ENCODE results near the gene DGLUCY.
"Not testable (repeated sequence)": the region's sequence is repeated elsewhere in the genome, so short reads cannot be mapped to it uniquely, and the experiment has no call there.

DGLUCY gene

DNA sequence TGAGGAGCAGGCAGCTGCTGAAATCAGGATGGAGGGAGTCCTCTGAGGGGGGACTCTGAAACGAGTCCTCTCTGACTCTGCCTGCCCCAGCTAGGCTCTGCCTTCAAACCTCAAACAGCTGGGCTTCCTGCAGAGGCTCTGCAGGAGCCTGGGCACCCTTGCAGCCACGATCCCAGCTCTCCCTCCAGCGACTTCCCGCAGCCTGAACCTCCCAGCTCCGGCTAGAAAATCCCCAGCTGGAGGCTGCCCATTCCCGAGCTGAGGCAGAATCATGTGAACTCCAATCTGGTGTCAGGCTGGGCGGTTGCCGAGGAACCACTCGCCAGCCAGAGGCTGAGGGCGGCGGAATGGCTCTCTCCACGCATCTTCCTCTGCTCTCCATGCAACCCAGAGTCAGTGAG, 130.6 kb downstream of the DGLUCY start, which contains the start of gene GPR68:
Gene GPR68 (minus strand): TSS at position 204 of the 401 bp plus-strand sequence. CDS start 9,654 bp downstream, outside the sequence.
- TF ChIP-seq SUZ12 (IDR thresholded peaks at IDR 0.05; ENCODE audit: extremely low read depth, insufficient read depth, insufficient read length) = no peak
- no peak for TF ChIP-seq ZNF274 (IDR thresholded peaks at IDR 0.05; ENCODE audit: low read depth, low read length)
- Histone ChIP-seq H3K9me3 (ENCODE audit: insufficient read depth, low read length) (no peaks in the 10 kb centered on the region), H3K4me1 (ENCODE audit: insufficient read depth, insufficient read length) (peaks cover 6% of the 10 kb centered on the region), H3K27me3 (ENCODE audit: insufficient read depth, insufficient read length) (no peaks in the 10 kb centered on the region), H3K4me3 (ENCODE audit: insufficient read length, low read depth) (no peak within 1 kb of the TSS), H3K36me3 (ENCODE audit: insufficient read depth, insufficient read length, low read length) (no peaks in the 10 kb centered on the region), H3K9ac (ENCODE audit: insufficient read length, low read depth) (peak within 1 kb of the TSS; percentile 36)
- DNase-seq (ENCODE audit: low read depth, low spot score) = no peak

DNA sequence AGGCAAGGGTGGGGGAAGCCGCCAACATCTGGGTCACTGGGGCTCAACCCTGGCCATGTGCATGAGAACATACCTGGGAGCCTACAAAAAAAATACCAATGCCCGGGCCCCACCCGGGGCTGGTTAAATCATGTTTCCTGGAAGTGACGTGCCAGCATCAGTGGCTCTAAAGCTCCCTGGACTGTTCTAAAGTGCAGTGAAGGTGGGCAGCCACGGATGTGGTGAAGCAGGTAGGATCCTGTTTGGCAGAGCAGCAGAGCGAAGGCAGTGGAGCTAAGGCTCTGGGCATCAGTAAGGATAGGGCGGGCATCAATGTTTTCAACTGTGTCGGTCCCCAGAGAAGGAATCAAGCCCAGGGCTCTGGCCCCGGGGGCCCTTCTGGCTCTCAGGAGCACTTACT, 131.2 kb downstream of the DGLUCY start:
- H3K4me3 ChIP-seq (ENCODE audit: insufficient read length, low read depth) = no peak overlapping the region
- no peaks in the 10 kb centered on the region for H3K36me3 ChIP-seq (ENCODE audit: insufficient read depth, insufficient read length, low read length)
- peaks cover 10% of the 10 kb centered on the region for H3K4me1 ChIP-seq (ENCODE audit: insufficient read depth, insufficient read length)
- H3K9me3 ChIP-seq (ENCODE audit: insufficient read depth, low read length) = no peaks in the 10 kb centered on the region
- H3K27me3 ChIP-seq (ENCODE audit: insufficient read depth, insufficient read length) = no peaks in the 10 kb centered on the region
- no peak for DNase-seq (ENCODE audit: low read depth, low spot score)
- H3K9ac ChIP-seq (ENCODE audit: insufficient read length, low read depth) = no peak overlapping the region
- no peak for TF ChIP-seq SUZ12 (IDR thresholded peaks at IDR 0.05; ENCODE audit: extremely low read depth, insufficient read depth, insufficient read length)
- TF ChIP-seq ZNF274 (IDR thresholded peaks at IDR 0.05; ENCODE audit: low read depth, low read length) = no peak
- TF ChIP-seq YY1 (IDR thresholded peaks at IDR 0.05; ENCODE audit: insufficient read depth, insufficient read length) = no peak

- H3K9ac ChIP-seq (ENCODE audit: insufficient read length, low read depth); H3K36me3 ChIP-seq (ENCODE audit: insufficient read depth, insufficient read length, low read length); H3K4me3 ChIP-seq (ENCODE audit: insufficient read length, low read depth); H3K27me3 ChIP-seq (ENCODE audit: insufficient read depth, insufficient read length); H3K9me3 ChIP-seq (ENCODE audit: insufficient read depth, low read length); DNase-seq (ENCODE audit: low read depth, low spot score): not testable (repeated sequence)
- H3K4me1 ChIP-seq (ENCODE audit: insufficient read depth, insufficient read length) = peaks cover 10% of the 10 kb centered on the region
Measured at GRCh38 chr14:91245616-91246015, 131.7 kb downstream of the DGLUCY start.

DNA sequence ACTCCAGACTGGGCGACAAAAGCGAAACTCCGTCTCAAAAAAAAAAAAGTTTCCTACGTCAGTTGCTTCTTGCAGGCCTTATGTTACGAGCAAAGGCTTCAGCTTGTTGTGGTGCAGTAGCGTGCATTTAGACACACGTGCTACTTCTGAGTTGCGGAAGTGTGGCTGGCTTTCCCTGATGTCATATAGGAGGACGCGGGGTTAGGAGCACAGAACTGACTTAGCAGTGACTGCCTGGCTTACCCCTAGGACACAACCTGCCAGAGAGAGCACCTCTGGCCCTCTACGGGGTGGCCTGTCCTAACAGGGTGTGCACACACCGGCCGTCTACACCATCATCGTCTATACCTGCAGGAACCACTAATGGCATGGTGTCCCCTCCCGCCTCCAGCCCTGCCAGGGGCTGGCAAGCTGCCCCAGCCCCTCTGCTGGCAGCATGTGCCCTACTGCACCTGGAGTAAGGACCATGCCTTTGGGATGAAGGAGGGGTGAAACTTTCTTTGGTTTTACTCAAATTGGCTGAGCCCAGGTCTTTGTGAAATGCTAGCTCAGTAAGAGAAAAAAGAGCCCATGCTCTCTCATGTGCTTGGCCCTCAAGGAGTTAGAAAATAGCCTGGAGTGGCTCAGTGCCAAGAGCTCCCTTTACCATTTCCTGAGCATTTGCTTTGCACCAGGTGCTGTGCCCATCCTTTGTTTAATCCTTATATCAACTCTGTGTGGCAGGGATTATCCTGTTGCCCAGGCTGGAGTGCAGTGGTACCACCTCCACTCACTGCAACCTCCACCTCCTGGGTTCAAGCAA, 132.4 kb downstream of the DGLUCY start:
- DNase-seq (ENCODE audit: low read depth, low spot score) = no peak
- no peak for TF ChIP-seq YY1 (IDR thresholded peaks at IDR 0.05; ENCODE audit: insufficient read depth, insufficient read length)
- TF ChIP-seq ZNF274 (IDR thresholded peaks at IDR 0.05; ENCODE audit: low read depth, low read length) = no peak
- TF ChIP-seq SUZ12 (IDR thresholded peaks at IDR 0.05; ENCODE audit: extremely low read depth, insufficient read depth, insufficient read length) = no peak
- Histone ChIP-seq H3K9ac (ENCODE audit: insufficient read length, low read depth) (no peak overlapping the region), H3K27me3 (ENCODE audit: insufficient read depth, insufficient read length) (no peaks in the 10 kb centered on the region), H3K4me1 (ENCODE audit: insufficient read depth, insufficient read length) (peaks cover 10% of the 10 kb centered on the region), H3K9me3 (ENCODE audit: insufficient read depth, low read length) (no peaks in the 10 kb centered on the region), H3K36me3 (ENCODE audit: insufficient read depth, insufficient read length, low read length) (no peaks in the 10 kb centered on the region), H3K4me3 (ENCODE audit: insufficient read length, low read depth) (no peak overlapping the region)

DNA sequence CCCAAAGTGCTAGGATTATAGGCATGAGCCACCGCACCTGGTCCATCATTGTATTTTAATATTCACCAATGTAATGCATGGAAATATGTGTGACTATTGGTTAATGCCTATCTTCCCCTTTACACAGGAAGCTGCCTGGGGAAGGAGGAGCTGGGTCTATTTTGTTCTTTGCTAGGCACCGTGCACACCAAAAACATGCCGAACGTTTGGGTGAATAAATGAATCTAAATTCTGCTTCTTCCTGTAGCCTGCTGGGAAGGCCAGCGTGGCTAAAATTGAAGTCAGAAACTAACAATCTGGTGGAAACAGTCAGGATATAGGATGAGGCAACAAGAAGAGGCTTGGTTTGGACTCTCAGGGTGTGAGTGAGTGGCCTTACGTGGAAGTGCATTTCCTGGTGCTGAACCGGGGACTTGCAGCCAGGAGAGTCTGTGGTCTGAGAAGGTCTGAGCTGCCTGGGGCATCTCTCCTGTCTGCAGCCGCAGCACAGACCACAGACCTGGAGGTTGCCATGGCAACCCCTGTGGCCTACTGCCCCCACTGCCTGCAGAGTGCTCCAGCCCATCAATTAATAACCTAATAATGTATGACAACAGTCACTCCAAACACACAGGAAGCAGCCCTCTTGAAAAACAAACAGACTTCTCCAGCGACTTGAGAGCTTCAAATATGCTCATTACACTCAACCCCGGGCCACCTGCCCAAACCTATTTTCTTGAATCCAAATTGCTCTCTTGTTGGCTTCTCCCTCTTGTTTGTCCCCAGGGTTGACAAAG, 136.2 kb downstream of the DGLUCY start:
- Histone ChIP-seq H3K4me1 (ENCODE audit: insufficient read depth, insufficient read length) (peaks cover 11% of the 10 kb centered on the region), H3K9me3 (ENCODE audit: insufficient read depth, low read length) (no peaks in the 10 kb centered on the region), H3K4me3 (ENCODE audit: insufficient read length, low read depth) (no peak overlapping the region), H3K36me3 (ENCODE audit: insufficient read depth, insufficient read length, low read length) (no peaks in the 10 kb centered on the region), H3K27me3 (ENCODE audit: insufficient read depth, insufficient read length) (peaks cover 29% of the 10 kb centered on the region), H3K9ac (ENCODE audit: insufficient read length, low read depth) (no peak overlapping the region)
- DNase-seq (ENCODE audit: low read depth, low spot score) = no peak
- TF ChIP-seq SUZ12 (IDR thresholded peaks at IDR 0.05; ENCODE audit: extremely low read depth, insufficient read depth, insufficient read length) = no peak
- TF ChIP-seq YY1 (IDR thresholded peaks at IDR 0.05; ENCODE audit: insufficient read depth, insufficient read length) = no peak
- no peak for TF ChIP-seq ZNF274 (IDR thresholded peaks at IDR 0.05; ENCODE audit: low read depth, low read length)

DNA sequence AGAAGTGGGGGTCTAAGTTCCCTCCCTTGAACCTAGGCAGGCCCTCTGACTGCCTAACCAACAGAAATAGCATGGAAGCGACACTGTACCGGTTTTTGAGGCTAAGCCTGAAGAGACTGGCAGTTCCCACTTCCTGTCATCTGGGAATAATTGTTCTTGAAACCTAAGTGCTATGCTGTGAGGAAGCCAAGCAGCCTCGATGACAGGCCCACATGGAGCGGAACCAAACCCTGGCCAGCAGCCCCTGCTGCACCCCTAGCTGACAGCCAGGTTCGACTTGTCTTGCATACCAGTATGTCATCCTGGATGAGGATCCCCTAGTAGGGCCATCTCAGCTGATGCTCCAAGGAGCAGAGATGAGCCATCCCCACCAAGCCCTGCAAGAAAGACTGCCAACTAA, 137.0 kb downstream of the DGLUCY start:
- DNase-seq (ENCODE audit: low read depth, low spot score) = no peak
- Histone ChIP-seq H3K9ac (ENCODE audit: insufficient read length, low read depth) (no peak overlapping the region), H3K27me3 (ENCODE audit: insufficient read depth, insufficient read length) (peaks cover 29% of the 10 kb centered on the region), H3K9me3 (ENCODE audit: insufficient read depth, low read length) (no peaks in the 10 kb centered on the region), H3K4me1 (ENCODE audit: insufficient read depth, insufficient read length) (peaks cover 11% of the 10 kb centered on the region), H3K4me3 (ENCODE audit: insufficient read length, low read depth) (no peak overlapping the region), H3K36me3 (ENCODE audit: insufficient read depth, insufficient read length, low read length) (no peaks in the 10 kb centered on the region)
- no peak for TF ChIP-seq YY1 (IDR thresholded peaks at IDR 0.05; ENCODE audit: insufficient read depth, insufficient read length)
- no peak for TF ChIP-seq ZNF274 (IDR thresholded peaks at IDR 0.05; ENCODE audit: low read depth, low read length)
- TF ChIP-seq SUZ12 (IDR thresholded peaks at IDR 0.05; ENCODE audit: extremely low read depth, insufficient read depth, insufficient read length) = no peak

Data from NT2/D1 (cell line).